NCI-H2107 treated with DMSO at 0.1 percent for 48 hours (cell line): ENCODE results near the gene RSRP1.

ENCODE experiments used
- DNase-seq: peaks from one replicate; lab custom pipeline; 2025; ENCODE audit not compliant: unreplicated experiment; lab: John Stamatoyannopoulos, UW

The RSRP1 gene

GRCh38 chr1:25194572-25195020, 52.7 kb downstream of the RSRP1 start:
- no peak for DNase-seq

DNA sequence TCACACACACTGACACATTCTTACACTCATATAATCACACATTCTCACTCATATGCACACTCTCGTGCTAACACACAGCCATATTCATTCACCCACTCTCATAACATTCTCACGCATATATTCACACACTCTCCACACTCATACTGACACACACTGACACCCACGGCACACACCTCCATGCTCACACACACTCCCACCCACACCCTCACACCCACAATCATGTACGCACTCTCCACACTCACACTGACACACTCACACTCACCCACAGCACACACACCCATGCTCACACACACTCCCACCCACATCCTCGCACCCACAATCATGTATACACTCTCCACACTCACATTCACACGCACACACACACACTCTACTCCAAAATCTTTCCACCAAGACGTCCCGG, 53.2 kb downstream of the RSRP1 start:
- DNase-seq, result no peak

DNA sequence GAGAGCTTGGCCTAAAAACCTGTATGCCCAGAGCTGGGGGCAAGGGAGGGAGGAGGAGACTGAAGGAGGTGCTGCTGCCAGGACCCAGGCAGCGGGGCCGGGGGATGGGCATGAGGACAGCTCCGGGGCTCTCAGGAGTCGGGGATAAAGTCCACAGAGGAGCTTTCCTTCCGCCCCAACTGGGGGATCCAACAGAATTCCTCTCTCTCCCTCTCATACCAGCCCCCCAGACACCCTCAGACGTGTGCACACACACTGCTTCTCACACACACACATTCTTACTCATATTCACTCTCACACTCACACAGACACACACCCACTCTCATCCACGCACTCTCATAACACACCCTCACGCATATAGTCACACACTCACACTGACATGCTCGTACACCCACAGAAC, 54.0 kb downstream of the RSRP1 start:
- no peak for DNase-seq
